GM18502 (cell line): ENCODE results near the gene LAMTOR2.

Source experiments
- ATAC-seq: cut with Tn5 transposase; IDR thresholded peaks from one replicate; pipeline ENCODE4 v1.9.1; 2021; ENCODE audit warnings: mild to moderate bottlenecking; ENCODE audit not compliant: unreplicated experiment, poor library complexity

Gene LAMTOR2

GRCh38 chr1:156096640-156097391 lies 42.2 kb downstream of the LAMTOR2 start:
- peak; percentile 65 for ATAC-seq

- no peak for ATAC-seq
Observed at GRCh38 chr1:156097499-156098178, 43.1 kb downstream of the LAMTOR2 start.

DNA sequence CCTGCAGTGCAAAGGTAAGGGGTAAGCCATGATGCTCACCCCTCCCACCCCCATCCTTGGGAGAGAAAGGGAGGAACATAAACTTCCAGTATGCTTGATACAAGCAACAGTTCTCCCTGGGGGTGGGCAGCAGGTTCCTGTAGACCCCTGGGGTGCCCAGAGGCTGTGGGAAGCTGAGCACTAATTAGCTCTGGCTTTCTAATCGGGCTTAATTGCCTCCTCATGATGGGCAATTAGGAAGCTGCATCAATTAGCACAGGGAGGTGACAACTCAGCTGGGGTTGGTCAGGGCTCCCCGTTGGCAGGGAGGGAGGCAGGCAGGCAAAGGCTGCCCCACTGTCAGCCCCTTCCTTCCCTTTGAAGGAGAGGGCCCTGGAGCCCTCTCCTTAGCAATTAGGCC lies 44.2 kb downstream of the LAMTOR2 start:
- no peak for ATAC-seq

DNA sequence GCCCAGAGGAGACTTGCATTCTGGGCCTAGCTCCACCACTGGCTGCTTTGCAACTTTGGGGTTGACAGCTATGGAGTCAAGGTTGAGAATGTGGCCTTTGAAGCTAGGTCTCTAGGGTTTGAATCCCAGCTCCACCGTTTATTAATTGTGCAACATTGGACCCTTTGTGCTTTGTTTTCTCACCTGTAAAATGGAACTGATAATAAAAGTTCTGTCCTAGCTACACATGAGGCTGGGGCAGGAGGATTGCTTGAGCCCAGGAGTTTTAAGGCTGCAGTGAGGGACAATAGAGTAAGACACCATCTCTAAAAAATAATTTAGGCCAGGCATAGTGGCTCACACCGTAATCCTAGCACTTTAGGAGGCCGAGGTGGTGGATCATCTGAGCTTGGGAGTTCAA lies 44.7 kb downstream of the LAMTOR2 start:
- ATAC-seq = no peak

DNA sequence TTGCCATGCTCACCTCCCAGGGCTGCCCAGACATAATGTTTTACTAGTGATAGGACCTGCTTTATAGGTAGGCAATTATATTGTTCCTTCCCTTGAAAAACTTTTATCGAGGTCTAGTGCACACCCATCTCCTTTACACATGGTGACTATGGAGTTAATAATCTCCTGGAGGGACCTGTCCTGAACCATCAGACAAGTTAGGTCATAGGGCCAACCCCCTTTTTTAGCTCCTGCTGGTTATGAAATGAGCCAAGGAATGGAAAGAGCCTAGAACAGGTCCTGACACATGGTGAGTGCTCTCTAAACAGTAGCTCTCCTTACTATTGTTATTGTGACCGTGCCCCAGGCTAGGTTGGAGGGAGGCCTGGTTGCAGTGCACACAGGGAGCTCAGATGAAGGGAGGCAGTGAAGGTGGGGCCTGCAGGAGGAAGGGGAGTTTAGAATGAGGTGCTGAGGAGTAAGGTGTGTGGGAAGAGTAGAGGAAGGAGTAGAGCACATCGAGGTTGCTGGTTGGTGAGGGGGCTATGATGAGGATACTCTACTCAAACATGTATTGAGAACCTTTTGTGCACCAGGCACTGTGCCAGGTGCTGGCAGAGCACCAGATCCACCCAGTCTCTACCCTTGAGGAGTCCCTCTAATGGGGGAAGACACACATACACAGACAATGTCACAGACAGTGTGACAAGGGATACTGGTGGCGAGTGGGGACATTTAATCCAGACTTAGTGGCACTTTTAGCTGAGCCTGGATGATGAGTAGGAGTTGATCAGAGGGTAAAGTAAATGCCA lies 45.8 kb downstream of the LAMTOR2 start:
- no peak for ATAC-seq

GRCh38 chr1:156101880-156102279 lies 47.3 kb downstream of the LAMTOR2 start:
- no peak for ATAC-seq

GRCh38 chr1:156102633-156103511 lies 48.3 kb downstream of the LAMTOR2 start:
- ATAC-seq = no peak

GRCh38 chr1:156103521-156103947 lies 49.0 kb downstream of the LAMTOR2 start:
- ATAC-seq = no peak

DNA sequence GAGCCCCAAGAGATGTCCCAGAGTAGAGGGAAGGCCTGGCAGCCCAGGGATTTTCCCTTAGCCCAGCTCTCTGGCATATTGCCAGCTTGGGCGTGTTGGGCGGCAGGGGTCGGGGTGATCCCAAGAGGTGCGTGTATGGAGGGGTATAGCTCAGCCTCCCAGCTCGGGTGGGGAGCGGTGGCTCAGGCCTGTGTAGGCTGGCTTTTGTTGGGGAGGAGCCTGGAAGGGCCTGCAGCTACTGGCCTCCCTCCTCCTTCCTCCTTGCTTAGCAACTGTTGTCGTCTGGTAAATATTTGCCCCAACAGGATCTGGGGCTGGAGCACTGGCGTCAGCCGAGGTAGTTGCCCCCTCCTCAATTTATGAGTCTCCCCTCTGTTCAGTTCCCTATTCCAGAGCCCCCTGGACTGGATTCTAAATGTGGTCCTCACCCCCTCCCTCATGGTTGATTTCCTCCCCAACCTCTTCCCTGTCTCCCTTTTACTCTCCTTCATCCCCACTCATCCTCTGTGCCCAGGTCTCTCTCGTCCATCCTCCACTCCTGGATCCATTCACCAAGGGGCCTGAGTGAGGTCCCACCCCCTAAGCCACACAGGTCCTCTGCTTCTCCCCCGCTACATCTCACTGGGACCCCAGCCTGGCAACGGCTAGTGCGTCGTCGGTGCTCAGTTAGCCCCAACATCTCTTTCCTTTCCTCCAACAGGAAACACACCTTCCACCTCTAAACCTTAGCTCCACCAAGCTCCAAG lies 49.7 kb downstream of the LAMTOR2 start:
- ATAC-seq = no peak

GRCh38 chr1:156104861-156105832 lies 50.6 kb downstream of the LAMTOR2 start:
- ATAC-seq = no peak

DNA sequence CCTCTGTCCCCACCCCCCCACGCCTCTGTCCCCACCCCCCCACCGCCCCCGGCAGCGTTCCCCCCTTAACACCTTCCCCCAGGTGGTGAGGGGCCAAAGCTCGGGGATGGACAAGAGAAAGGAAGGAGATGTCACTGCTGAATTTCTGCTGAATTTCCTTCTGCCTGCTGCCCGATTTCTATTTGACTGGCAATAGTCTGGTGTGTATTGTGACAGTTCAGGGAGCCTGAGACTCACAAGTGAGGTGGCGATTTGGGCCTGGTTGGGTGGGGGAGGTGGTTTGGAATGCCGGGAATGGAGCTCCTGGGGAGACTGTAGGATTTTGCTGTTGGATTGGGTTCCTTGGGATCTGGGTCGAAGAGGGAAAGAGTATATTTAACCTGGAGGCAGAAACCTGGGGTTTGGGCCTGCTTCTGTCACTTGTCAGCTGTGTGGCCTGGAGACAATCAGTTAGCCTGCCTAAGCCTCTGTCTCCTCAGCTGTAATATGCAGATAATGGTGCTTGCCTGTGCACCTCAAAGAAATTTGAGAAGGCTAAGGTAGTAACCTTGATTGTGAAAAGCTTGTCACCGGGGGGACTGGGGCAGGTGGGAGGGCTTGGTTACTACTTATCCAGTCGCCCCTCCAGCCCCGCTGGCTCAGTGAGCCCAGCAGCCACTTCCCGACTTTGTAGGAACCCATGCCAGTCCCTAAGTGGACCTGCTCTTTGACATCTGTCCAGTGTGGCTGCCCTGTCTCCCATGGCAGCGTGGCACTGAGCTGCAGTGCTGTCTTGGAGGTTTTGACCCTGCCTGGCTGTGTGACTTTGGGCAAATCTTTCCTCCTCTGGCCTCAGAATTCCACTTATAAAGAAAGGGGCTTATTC lies 52.3 kb downstream of the LAMTOR2 start:
- no peak for ATAC-seq

DNA sequence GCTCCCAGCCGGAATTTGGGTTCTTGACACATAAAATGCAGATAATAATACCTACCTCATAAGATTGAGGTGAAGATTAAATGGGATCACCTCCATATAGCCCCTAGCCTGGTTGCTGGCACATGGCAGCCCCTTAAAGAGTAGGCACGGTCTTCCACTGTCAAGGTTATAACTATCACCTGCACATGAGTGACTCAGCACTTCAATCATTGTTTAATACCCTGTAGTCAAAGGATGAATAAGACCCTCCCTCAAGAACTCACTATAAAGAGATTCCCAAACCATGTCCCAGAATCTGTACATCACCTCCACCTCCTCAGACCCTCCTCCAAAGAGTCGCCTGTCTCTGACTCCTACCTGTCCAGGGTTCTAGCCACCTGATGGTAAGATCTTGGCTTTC lies 53.5 kb downstream of the LAMTOR2 start:
- no peak for ATAC-seq
